Right lobe of liver (tissue), 4 donors: ENCODE measurements around the gene MED19.

Experiments used
- CTCF ChIP-seq, 4 donors: fragments of 200-600 bp in 3 of 4; fragments of 450-650 bp in 1 of 4; IDR thresholded peaks; one replicate each; pipeline versions ENCODE4 v1.5.1 to v1.8.0; 2016 to 2022; ENCODE audit warnings: antibody characterized with exemption in 4 of 4, mild to moderate bottlenecking in 2 of 4
- POLR2A ChIP-seq: fragments of 450-650 bp; IDR thresholded peaks from one replicate; pipeline ENCODE4 v1.6.1; 2017; ENCODE audit warnings: antibody characterized with exemption, mild to moderate bottlenecking
- donor health status: DM: no; HTN: no; CAD: no.
- donor health status: DM: no; HTN: no; CAD: no.
- donor health status: DM: no; HTN: yes; CAD: no.

- TF ChIP-seq POLR2A = no peak
- no peak for TF ChIP-seq CTCF (IDR thresholded peaks at IDR 0.05)
Observed at GRCh38 chr11:57703341-57703740, 8.7 kb downstream of the MED19 start.
